Ishikawa (cell line): ENCODE results near the gene EGR1.

ENCODE experiments used
- CREB1 ChIP-seq: IDR thresholded peaks from 2 replicates; pipeline ENCODE4 v1.6.1; 2012; ENCODE audit warnings: low read depth
- EGR1 ChIP-seq: IDR thresholded peaks from 2 replicates; pipeline ENCODE4 v1.6.1; 2012
- EP300 ChIP-seq: IDR thresholded peaks from 2 replicates; pipeline ENCODE4 v1.6.1; 2012; ENCODE audit warnings: borderline replicate concordance
- TAF1 ChIP-seq: IDR thresholded peaks from 2 replicates; pipeline ENCODE4 v1.6.1; 2012; ENCODE audit warnings: low read depth, mild to moderate bottlenecking
- TCF12 ChIP-seq: IDR thresholded peaks from 2 replicates; pipeline ENCODE4 v1.6.1; 2012; ENCODE audit warnings: low read depth
- ZBTB7A ChIP-seq: IDR thresholded peaks from 2 replicates; pipeline ENCODE4 v1.6.1; 2012; ENCODE audit warnings: low read depth
- TF ChIP-seq, protein P1 (sequence below): IDR thresholded peaks from 2 replicates; pipeline ENCODE4 v1.6.1; 2012; ENCODE audit warnings: low read depth, mild to moderate bottlenecking
- TF ChIP-seq, protein P2 (sequence below): IDR thresholded peaks from 2 replicates; pipeline ENCODE4 v1.6.1; 2012

DNA sequence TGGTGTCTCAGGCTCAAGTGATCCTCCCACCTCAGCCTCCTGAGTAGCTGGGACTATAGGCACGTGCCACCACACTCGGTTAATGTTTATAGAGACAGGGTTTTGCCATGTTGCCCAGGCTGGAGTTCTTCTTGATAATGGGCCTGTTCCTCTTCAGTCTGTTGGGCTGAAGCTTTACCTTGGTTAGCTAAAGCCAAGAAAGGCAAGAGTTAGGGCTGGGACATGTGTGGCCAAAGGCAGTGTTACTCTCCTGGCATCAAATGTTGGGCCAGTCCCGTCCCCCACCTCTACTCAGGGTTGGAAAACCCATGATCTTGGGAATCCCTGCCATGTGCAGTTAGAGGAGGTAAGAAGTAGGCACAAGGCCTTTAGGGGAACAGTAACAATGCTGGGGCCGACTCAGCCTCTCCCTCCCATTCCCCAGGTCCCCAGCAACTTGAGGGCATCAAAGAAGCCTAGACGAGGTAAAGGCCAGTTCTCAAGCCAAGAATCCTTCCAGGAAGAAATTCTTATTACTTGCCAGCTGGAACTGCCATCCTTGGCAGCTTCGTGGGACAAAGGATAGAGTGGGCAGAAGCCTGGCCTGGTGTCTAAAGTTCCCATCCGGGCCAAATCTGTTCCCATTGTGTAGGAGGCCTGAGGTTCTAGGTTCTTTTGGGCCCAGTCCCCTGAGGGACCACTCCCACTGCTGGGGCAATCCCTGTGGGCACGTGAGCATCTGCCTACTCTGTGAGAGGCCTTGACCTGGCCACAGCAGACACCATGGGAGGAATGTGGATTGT is 4.5 kb downstream of the EGR1 start:
- TF ChIP-seq EGR1: no peak
- no peak for TF ChIP-seq TAF1
- no peak for TF ChIP-seq TCF12
- TF ChIP-seq, protein P1, sequence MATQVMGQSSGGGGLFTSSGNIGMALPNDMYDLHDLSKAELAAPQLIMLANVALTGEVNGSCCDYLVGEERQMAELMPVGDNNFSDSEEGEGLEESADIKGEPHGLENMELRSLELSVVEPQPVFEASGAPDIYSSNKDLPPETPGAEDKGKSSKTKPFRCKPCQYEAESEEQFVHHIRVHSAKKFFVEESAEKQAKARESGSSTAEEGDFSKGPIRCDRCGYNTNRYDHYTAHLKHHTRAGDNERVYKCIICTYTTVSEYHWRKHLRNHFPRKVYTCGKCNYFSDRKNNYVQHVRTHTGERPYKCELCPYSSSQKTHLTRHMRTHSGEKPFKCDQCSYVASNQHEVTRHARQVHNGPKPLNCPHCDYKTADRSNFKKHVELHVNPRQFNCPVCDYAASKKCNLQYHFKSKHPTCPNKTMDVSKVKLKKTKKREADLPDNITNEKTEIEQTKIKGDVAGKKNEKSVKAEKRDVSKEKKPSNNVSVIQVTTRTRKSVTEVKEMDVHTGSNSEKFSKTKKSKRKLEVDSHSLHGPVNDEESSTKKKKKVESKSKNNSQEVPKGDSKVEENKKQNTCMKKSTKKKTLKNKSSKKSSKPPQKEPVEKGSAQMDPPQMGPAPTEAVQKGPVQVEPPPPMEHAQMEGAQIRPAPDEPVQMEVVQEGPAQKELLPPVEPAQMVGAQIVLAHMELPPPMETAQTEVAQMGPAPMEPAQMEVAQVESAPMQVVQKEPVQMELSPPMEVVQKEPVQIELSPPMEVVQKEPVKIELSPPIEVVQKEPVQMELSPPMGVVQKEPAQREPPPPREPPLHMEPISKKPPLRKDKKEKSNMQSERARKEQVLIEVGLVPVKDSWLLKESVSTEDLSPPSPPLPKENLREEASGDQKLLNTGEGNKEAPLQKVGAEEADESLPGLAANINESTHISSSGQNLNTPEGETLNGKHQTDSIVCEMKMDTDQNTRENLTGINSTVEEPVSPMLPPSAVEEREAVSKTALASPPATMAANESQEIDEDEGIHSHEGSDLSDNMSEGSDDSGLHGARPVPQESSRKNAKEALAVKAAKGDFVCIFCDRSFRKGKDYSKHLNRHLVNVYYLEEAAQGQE: no peak
- TF ChIP-seq, protein P2, sequence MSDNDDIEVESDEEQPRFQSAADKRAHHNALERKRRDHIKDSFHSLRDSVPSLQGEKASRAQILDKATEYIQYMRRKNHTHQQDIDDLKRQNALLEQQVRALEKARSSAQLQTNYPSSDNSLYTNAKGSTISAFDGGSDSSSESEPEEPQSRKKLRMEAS: no peak
- TF ChIP-seq EP300: no peak
- no peak for TF ChIP-seq CREB1
- no peak for TF ChIP-seq ZBTB7A
